GM19099 (cell line): Measurements from ENCODE around the gene FGFR3.

ENCODE experiments used
- POLR2A ChIP-seq: IDR thresholded peaks from 3 replicates; pipeline ENCODE4 v1.6.1; 2011; ENCODE audit warnings: low read depth; ENCODE audit not compliant: insufficient read length; ENCODE audit errors: extremely low read depth

FGFR3 gene

DNA sequence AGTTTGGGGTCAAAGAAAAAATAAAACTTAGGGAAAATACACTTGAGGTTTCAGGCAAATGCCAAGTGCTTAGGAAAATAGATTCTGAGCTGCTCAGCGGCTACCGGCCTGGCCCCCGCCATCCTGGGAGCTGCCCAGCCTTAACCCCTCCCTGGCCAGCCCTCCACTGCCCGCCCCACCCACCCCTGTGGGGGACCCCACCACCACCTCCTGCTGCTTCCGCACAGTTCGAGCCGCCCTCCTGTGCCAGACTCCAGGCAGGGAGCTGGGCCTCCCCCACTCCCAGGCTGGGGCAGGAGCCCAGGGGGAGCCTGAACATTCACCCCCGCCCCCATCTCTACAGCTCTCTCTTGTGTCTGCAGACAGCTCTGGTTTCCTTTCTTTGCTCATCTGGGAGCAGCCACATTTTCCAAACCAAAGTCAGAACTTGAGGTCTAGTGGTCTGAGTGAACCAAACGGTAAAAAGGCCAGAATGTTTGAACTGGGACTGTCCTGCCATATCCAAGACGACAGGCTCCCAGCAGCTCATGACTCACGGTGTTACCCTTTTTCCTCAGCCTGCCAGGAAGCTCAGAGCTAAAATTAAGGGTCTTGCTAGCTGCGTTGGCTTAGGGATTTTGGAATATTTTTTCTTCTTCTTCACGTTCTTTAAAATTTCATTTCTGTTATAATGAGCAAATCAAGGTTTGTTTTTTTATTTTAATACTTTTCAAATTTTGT lies 4.7 kb upstream of the FGFR3 start:
- TF ChIP-seq POLR2A = no peak

DNA sequence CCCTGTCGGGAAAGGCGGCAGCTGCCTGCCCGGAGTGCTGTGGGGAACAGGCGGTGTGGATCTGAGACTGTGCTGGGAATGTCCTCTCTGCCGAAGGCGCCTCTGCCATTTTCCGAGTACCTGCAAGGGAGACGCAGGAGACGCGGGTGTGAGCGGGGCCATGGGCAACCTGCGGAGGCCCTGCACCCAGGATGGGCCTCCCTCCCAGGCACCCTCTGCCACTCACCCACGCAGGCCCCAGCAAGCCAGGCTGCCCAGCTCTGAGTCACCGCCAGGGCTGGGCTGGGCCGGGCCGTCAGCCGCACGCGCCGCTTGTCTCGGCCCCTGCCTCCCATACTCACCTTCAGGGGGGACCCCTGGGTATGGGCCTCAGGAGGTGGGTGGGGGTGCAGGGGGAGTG lies 3.5 kb upstream of the FGFR3 start:
- TF ChIP-seq POLR2A = no peak

DNA sequence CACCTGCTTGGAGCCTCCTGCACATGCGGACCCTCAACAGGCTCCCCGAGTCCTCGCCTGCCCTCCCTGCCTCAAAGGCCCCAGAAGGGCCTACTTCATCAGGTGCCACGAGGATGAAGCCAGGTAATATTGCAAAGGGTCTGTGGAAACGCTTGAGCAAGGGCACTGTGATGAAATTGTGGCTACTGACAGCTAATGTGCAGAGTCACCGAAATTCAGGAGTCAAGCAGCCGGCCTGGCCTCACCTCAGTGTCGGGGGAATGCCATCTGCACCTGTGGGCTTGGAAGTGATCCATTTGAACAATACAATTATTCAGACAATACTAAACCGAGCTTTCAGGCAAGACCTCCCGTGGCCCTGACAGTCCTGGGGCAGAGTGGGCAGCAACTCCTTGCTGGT lies 3.1 kb upstream of the FGFR3 start:
- TF ChIP-seq POLR2A = no peak

DNA sequence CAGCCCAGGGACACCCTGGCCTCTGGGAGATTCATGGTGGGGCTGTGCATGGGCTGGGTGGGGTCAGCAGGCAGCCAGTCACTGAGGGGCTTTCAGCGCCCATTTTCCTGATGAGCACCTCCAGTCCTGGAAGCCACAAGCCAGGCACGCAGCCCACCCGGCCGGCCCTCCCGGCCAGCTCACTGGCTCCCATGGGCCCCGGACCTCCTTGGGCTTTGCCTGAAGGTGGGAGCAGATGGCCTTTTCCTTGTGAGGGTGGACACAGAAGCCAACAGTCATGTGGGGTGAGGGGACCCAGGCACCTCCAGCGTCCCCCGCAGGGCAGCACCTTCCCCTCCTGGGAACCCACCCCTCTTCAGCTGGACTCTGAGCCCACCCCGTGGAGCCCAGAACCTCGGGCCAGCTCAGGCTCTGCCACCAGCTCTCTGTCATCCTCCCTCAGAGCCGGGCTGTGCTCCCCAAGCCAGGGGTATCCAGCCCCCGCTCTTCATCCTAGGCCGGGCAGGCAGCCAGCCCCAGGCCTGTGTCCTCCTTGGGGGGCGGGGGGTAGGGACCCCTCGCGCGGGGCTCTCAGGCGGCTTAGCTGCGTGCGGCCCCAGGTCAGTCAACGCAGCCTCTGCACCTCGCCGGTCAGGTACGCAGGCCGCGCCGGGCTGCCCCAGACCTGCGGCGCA lies 798 bp upstream of the FGFR3 start:
- TF ChIP-seq POLR2A = no peak

DNA sequence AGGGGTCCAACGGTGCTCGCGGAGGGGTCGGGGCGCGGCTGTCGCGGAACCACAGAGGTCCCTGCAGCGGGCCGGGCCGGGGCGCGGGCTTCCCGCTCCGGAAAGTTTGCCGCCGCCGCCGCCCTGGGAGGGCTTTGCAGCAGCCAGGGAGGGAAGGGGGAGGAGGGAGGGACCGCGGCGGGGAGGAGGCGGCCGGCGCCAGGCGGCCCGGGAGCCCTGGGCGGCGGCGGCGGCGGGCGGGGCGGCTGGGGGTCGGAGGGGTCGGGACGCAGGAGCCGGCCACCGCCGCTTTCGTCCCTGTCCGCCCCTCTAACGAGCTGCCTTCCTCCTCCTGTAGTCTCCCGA lies 375 bp downstream of the FGFR3 start:
- TF ChIP-seq POLR2A = no peak

DNA sequence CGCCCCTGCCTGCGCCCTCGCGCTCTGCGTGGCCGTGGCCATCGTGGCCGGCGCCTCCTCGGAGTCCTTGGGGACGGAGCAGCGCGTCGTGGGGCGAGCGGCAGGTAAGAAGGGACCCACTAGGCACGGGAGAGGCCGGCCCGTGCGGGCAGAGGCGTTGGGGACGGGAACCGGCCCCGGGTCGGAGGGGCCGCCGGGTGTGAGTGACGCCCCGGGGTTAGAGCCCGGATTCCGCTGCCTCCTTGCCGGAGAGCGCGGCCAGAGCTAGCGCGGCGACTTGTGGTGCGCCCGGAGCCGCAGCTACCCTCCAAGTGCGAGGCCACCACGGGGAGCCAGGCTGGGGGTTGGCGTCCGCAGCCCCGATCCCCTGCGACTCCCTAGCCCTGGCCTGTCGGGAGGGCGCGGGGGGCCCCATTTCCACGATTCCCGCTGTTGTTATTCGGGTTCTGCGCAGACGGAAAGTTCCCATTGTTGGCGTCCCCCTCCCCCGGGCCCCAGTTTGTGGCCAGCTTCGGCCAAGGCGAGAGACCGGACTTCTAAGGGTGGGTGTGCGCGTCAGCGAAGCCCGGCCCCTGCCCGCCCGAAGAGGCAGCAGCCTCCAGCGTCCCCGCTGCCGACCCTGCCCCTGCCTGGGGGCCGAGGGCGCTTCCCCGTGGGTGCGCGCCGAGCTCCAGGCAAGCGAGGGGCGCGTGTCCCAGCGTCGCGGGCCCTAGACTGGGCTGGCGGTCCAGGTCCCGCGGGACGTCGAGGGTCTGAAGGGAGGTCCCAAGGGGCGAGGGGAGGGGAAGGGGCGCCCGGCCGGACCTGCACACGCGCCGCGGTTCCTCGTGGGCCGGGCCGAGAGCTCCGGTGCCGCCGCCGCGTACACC lies 1.1 kb downstream of the FGFR3 start:
- no peak for TF ChIP-seq POLR2A

DNA sequence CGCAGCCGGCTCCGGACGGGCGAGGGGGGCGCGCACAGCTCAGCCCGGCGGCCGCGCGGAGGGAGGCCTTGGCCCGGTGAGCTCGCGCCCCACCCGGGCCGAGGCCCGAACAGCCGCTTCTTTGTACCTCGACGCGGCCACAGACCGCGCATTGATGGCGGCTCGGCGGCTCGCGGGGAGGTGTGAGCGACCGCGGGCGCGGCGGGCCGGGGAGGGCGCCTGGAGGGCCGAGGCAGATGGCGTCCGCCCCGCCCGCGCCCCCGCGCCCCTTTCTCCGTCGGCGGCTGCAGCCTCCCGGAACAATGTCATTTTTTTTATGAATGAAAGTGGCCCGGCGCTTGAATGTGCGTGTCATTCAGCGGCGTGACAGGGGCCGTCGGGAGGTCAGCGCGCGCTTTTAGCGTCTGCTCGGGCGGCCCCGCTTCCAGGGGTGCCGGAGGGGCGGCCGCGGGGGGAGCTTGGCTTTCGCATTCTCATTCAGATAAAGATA lies 1.8 kb downstream of the FGFR3 start:
- no peak for TF ChIP-seq POLR2A

DNA sequence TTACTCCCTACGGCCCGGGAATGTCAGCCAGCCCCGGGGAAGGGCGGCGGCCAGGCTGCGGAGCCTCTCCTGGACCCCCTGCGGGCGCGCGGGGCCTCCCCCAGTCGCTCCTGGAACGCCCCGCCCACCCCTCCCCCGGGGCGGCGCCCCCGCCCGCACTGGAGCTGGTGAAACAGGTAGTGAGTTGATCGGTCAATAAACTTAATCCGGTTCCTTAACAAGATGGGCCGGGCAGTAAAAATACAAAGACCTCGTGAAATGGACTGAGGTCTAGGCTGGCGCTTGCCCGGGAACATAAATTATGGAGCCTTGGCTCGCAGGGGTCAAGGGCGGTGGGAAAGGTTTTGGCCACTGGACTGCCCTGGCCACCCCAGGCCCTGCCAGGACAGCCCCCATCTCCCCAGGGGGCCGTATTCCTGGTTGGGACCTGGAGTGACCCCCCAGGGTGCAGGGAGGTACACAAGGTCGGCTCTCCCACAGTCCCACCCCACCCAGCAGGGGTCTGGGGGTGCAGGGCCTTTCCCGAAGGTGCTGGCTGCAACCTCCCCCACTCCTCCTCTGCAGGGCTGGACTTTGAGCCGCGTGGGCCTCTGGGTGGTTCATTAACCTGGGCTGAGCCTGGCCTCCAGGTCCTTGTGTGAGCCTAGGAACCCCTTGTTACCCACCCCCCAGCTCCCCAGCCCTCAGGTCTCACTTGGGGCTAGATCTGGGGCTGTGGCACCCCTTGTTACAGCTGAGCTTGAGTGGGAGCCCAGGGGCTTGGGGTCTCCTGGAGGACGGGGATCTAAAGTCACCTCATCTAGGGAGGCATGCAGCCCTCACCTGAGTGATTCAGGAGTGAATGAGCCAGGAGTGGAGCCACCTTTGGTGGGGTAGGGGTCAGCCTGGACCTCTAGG lies 2.5 kb downstream of the FGFR3 start:
- no peak for TF ChIP-seq POLR2A

DNA sequence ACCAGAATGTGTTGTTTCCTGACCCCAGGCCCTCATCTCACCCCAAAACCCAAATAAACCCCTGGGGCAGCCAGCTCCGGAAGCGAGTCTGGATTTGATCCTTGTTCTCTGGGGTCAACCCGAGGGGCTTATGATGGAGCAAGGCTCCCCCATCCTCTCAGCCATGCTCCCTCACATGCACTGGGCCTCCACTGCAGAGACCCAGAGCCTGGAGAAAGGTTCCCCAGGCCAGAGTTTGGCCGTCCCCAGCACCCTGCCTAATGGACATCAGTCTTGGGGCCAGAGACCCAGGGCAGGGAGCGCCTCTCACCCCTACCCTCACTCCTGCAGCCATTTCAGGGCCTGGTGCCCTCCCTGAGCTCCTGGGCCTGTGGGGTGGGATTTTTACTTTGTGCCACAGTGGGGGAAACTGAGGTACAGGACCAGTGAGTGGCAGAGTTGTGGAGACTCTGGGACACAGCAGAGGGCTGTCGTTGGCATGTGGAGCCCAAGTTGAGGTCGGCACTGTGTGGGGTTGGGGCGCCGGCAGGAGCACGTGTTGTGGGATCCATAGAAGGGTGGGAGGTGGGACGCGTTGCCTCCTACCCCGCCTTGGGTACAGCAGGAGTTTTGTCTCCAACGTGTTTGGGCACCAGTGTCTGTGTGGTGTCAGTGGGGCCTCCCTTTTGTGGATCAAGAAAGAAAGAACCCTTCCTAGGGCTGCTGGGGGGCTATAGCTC lies 3.6 kb downstream of the FGFR3 start:
- no peak for TF ChIP-seq POLR2A

DNA sequence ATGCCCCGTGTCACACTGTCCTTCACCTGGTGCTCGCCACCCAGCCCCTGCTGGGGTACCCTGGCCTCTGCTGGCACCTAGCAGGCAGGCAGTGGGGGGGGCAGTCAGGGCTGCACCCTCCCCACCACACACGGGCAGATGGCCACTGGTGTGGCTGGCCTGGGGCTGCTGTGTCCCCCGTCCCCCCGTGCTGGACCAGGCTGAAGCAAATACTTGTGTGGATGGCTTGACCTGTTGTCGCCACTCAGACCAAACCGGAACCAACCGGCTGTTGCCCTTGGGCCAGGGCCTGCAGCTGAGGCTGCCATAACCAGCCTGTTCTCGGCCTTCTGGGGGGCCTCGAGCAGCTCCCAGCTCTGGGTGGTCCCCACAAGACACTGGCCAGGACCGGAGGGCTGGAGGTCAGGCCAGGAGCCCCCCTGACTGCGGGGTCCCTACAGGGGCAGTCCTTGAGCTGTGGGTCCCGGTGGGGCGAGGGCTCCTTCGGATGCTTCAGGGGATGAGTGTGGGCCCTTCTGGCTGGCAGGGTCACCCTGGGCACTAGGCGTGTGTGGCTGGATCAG lies 4.3 kb downstream of the FGFR3 start:
- TF ChIP-seq POLR2A = no peak

DNA sequence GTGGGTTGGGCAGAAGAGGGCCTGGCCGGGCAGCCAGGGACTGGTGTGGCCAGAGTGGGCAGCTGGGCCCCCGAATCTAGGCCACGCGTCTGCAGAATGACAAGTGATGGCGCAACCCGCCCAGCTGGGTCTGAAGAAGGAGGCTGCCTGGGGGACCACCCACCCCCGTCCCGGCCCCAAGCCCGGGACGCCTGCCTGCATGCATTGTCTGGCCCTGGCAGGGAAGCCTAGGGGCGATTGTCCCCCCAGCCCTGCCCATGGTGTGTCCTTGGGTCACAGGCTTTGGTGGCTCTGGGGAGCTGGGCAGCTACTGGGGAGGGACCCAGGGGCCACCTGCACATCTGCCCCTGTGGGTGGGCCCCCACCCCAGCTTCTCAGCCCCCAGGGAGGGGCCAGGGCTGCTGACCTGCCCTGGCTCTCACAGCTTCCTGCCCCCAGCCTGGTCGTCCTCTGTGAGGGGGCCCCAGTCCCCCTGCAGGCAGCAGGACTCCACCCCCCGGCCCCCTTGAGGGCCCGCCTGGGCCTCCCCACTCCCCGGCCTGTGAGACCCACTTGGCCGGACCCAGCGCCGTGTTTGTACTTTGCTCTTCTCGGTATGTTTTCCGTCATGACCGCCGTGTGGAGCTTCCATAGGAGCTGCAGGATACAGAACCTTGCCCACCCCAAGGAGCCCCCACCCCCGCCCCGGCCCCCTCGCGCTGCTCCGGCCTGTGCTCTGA lies 4.9 kb downstream of the FGFR3 start:
- no peak for TF ChIP-seq POLR2A

DNA sequence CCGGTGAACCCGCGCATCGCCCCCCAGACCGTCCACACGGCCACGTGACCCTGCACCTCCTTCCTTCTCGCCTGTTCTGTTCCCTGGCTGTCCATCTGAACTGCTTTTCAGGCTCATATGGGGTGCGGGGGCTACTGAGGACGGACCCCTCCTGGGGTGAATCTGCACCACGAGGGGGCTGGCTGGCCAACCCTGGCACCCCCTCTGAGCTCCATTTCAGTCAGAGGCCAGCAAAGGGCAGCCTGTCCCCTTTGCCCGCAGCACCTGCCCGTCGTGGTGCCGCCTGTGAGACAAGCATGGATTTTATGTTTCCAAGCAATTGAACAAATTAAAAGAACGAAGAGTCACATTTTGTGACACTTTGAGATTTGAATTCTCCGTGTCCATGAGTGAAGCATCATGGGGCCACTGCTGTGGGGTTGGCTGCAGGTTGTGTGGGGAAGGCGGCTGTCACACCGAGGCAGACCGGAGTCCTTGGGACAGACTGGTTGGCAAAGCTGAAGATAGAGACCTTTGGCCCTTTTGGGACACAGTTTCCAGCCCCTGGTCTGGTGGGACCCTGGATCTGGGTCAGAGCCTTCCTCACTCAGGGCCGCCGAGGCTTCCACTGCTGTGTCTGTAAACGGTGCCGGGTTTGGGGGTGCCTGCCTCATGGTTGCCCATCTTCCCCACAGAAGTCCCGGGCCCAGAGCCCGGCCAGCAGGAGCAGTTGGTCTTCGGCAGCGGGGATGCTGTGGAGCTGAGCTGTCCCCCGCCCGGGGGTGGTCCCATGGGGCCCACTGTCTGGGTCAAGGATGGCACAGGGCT lies 5.7 kb downstream of the FGFR3 start:
- TF ChIP-seq POLR2A = no peak
